Bronchial epithelial cell (primary cell): ENCODE measurements around the gene CNTF. TPM values are rescaled to one million over a fixed set of nuclear protein-coding genes. Genes with fewer than 3 reads are reported as not detected.

Experiments
- DNase-seq: peaks from one replicate; pipeline ENCODE4 v3.0.0-alpha.2; 2010; ENCODE audit warnings: low read depth
- FAIRE-seq: peaks from 2 replicates; lab custom pipeline; 2011; peaks lifted over from hg19 to GRCh38; lab: Jason Lieb, UNC
- H3K27me3 ChIP-seq: 2 replicates; pipeline ENCODE4 v1.5.1; 2011; ENCODE audit warnings: low read length; ENCODE audit not compliant: control insufficient read depth, insufficient read depth
- H3K36me3 ChIP-seq: 2 replicates; pipeline ENCODE4 v1.5.1; 2011; ENCODE audit warnings: low read length; ENCODE audit not compliant: control insufficient read depth, insufficient read depth
- H3K4me3 ChIP-seq: 2 replicates; pipeline ENCODE4 v1.5.1; 2011; ENCODE audit warnings: mild to moderate bottlenecking, low read depth, low read length, control low read depth
- total RNA-seq: library from RNA; depleted of rRNA; stranded (reverse); fragments of >200 nt; gene quantifications from 2 replicates; pipeline ENCODE4 v1.2.1, GENCODE V29; 2014
- TF ChIP-seq, protein P1 (sequence below): IDR thresholded peaks from 2 replicates; pipeline ENCODE4 v1.5.1; 2011; ENCODE audit warnings: mild to moderate bottlenecking, moderate library complexity, low read length, control low read depth, inconsistent platforms; ENCODE audit not compliant: insufficient read depth, severe bottlenecking

CNTF gene
- total RNA-seq, 1 donor from 2014 or later: 2.4 TPM

GRCh38 chr11:58671983-58672633 lies 49.6 kb downstream of the CNTF start:
- no peaks in the 10 kb centered on the region for H3K27me3 ChIP-seq
- no peaks in the 10 kb centered on the region for H3K36me3 ChIP-seq
- no peak overlapping the region for H3K4me3 ChIP-seq
- DNase-seq (no peak), FAIRE-seq (no peak)
- TF ChIP-seq, protein P1, sequence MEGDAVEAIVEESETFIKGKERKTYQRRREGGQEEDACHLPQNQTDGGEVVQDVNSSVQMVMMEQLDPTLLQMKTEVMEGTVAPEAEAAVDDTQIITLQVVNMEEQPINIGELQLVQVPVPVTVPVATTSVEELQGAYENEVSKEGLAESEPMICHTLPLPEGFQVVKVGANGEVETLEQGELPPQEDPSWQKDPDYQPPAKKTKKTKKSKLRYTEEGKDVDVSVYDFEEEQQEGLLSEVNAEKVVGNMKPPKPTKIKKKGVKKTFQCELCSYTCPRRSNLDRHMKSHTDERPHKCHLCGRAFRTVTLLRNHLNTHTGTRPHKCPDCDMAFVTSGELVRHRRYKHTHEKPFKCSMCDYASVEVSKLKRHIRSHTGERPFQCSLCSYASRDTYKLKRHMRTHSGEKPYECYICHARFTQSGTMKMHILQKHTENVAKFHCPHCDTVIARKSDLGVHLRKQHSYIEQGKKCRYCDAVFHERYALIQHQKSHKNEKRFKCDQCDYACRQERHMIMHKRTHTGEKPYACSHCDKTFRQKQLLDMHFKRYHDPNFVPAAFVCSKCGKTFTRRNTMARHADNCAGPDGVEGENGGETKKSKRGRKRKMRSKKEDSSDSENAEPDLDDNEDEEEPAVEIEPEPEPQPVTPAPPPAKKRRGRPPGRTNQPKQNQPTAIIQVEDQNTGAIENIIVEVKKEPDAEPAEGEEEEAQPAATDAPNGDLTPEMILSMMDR: no peak

- DNase-seq: no peak
- Histone ChIP-seq H3K36me3 (no peaks in the 10 kb centered on the region), H3K27me3 (no peaks in the 10 kb centered on the region), H3K4me3 (no peak overlapping the region)
- no peak for FAIRE-seq
- TF ChIP-seq, protein P1: no peak
Measured at GRCh38 chr11:58674609-58675008, 52.1 kb downstream of the CNTF start.

Other genes with a start within 250 kb of the CNTF start
- not detected in 2 replicates for gene OR5B3, start 215.8 kb upstream of the CNTF start, total RNA-seq
- not detected in 2 replicates for gene OR5B2, start 194.5 kb upstream of the CNTF start, total RNA-seq
- gene OR5B12, start 180.4 kb upstream of the CNTF start, total RNA-seq: not detected in 2 replicates
- gene OR5B21, start 114.6 kb upstream of the CNTF start, total RNA-seq: not detected in 2 replicates
- gene LPXN, start 46.8 kb upstream of the CNTF start, total RNA-seq: 1.6 and 1.7 TPM in 2 replicates
- 48.6 and 49.5 TPM in 2 replicates for gene ZFP91, start 43.6 kb upstream of the CNTF start, total RNA-seq
- gene GLYAT, start 109.3 kb downstream of the CNTF start, total RNA-seq: not detected in 2 replicates
- 0.13 TPM in 1 of 2 replicates, not detected in the other for gene GLYATL2, start 222.0 kb downstream of the CNTF start, total RNA-seq